Measurements from ENCODE around the gene CTTNBP2. TPM values are rescaled to one million over a fixed set of nuclear protein-coding genes. Genes with fewer than 3 reads are reported as not detected.

Gene CTTNBP2
- total RNA-seq, 2 experiments from 2014 or later, result not detected

DNA sequence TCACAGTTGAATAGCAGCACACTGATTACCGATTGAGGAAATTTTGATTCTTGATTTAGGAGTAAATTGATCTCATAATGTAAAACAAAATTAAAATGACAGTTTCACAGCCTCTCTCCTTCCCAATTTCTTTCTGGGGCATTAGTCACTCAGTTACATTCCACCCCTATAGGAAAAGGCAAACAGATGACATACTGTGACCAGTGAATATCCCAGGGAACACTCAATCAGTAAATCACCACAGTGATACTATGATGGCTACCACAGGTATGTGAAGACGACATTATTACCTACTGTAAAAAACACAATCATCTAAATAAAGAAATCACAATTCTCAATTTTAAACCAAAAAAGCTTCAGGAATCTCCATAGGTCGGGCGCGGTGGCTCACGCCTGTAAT, 15.5 kb downstream of the CTTNBP2 start:
- Mint-ChIP-seq H3K4me3 (no peak overlapping the region), H3K4me1 (no peaks in the 10 kb centered on the region), H3K36me3 (no peaks in the 10 kb centered on the region), H3K27me3 (peaks cover 3% of the 10 kb centered on the region), H3K27ac (no peak overlapping the region), H3K9me3 (no peaks in the 10 kb centered on the region)
- ATAC-seq (ENCODE audit: low read depth) (no peak), DNase-seq (no peak)
- POLR2A ChIA-PET, result no interaction called here

DNA sequence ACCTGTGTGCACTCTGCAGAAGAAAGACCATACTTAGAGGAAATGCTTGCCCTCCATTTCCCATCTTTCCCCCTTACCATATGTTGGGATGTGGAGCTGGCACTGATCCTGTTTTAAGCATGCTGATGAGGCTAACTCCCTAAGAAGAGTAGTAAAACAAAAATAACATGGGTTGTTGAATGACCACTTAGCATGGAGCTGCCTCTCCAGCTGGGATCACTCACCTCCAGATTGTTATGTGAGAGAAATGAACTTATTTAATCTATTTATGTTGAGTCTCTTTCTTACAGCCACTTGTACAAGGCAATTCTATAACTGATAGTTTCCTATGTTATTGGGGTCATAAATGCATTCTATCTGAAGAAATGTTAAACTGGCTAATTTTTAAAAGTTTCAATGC, 17.0 kb downstream of the CTTNBP2 start:
- no peak overlapping the region for H3K4me3 Mint-ChIP-seq
- POLR2A ChIA-PET, result no interaction called here
- H3K27ac Mint-ChIP-seq, result no peak overlapping the region
- ATAC-seq (ENCODE audit: low read depth), result no peak
- no peak for DNase-seq
- no peaks in the 10 kb centered on the region for H3K36me3 Mint-ChIP-seq
- no peaks in the 10 kb centered on the region for H3K9me3 Mint-ChIP-seq
- H3K27me3 Mint-ChIP-seq, result peaks cover 3% of the 10 kb centered on the region
- H3K4me1 Mint-ChIP-seq, result no peaks in the 10 kb centered on the region

DNA sequence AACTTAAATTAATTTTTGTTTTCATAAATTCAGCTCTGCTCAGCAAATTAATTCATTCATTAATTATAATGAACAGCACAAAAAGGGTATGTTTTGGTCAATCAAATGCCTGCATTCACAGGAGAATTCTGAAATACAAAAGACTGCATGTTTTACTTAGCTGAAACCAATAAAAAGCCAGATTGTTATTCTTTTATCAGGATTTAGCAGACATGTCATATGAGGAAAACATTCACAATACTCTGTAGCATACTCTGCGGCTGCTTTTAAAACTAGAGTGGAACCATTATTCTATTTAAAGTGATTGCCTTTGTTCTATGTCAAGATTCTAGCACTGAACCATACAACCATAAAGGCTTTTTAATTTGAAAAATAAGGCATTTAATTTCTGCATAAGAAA, 19.1 kb downstream of the CTTNBP2 start:
- DNase-seq, result no peak
- H3K4me3 Mint-ChIP-seq, result no peak overlapping the region
- no peaks in the 10 kb centered on the region for H3K4me1 Mint-ChIP-seq
- no peaks in the 10 kb centered on the region for H3K36me3 Mint-ChIP-seq
- ATAC-seq (ENCODE audit: low read depth), result no peak
- no peak overlapping the region for H3K27ac Mint-ChIP-seq
- POLR2A ChIA-PET, result no interaction called here
- peaks cover 3% of the 10 kb centered on the region for H3K27me3 Mint-ChIP-seq
- no peaks in the 10 kb centered on the region for H3K9me3 Mint-ChIP-seq

GRCh38 chr7:117848941-117849340, 24.3 kb downstream of the CTTNBP2 start:
- H3K27me3 Mint-ChIP-seq, result no peaks in the 10 kb centered on the region
- no peaks in the 10 kb centered on the region for H3K4me1 Mint-ChIP-seq
- ATAC-seq (ENCODE audit: low read depth) (no peak), DNase-seq (no peak)
- H3K36me3 Mint-ChIP-seq, result no peaks in the 10 kb centered on the region
- POLR2A ChIA-PET, result no interaction called here
- no peak overlapping the region for H3K4me3 Mint-ChIP-seq
- no peaks in the 10 kb centered on the region for H3K9me3 Mint-ChIP-seq
- H3K27ac Mint-ChIP-seq, result no peak overlapping the region

- Mint-ChIP-seq H3K4me3 (no peak overlapping the region), H3K36me3 (no peaks in the 10 kb centered on the region), H3K4me1 (peaks cover under 1% of the 10 kb centered on the region), H3K27ac (no peak overlapping the region), H3K9me3 (no peaks in the 10 kb centered on the region), H3K27me3 (no peaks in the 10 kb centered on the region)
- POLR2A ChIA-PET, result no interaction called here
- DNase-seq (no peak), ATAC-seq (ENCODE audit: low read depth) (no peak)
Observed at GRCh38 chr7:117844678-117845077, 28.6 kb downstream of the CTTNBP2 start.

DNA sequence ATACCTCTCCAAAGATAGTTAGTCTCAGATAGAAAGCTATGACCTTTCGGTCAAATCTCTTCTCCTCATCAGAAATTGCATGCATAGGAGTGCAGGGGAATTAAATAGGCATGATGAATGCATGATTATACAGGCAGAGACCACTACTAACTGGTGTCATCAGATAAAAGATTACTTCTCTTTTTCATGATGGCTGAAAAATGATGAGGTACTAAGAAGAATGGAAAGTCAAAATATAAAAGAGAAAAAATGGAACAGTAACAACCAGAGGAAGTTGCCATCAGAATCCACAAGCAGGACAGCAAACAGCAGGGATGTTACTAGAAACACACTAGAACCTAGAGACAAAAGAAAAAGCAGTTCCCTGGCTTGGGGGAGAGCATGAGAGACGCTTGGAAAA, 31.6 kb downstream of the CTTNBP2 start:
- POLR2A ChIA-PET, result no interaction called here
- peaks cover 2% of the 10 kb centered on the region for H3K4me1 Mint-ChIP-seq

DNA sequence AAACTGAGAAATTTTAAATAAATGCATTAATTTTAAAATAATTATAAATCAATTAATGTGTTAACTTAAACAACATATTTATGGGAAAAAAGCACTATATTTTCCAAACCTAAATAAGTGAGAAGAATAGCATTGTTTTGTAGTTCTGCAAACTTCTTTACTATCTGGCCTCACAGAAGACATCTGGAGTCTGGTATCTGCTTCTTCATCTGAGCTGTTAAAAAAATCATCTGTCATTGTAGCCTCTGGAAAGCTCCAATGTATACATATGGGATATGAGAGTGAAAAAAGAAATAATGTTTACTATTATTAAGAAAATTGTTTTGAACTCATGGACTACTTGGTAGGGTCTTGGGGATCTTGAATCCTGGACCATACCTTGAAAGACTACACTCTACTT, 32.2 kb downstream of the CTTNBP2 start:
- no peak for ATAC-seq (ENCODE audit: low read depth)
- Mint-ChIP-seq H3K9me3 (no peaks in the 10 kb centered on the region), H3K27me3 (no peaks in the 10 kb centered on the region), H3K36me3 (no peaks in the 10 kb centered on the region), H3K27ac (no peak overlapping the region), H3K4me3 (no peak overlapping the region), H3K4me1 (peaks cover 2% of the 10 kb centered on the region)
- no peak for DNase-seq
- POLR2A ChIA-PET, result no interaction called here

More for the DNA sequence above, 31.6 kb downstream of the CTTNBP2 start:
- no peak for ATAC-seq (ENCODE audit: low read depth)
- Mint-ChIP-seq H3K4me3 (no peak overlapping the region), H3K9me3 (no peaks in the 10 kb centered on the region), H3K27me3 (no peaks in the 10 kb centered on the region), H3K27ac (no peak overlapping the region), H3K36me3 (no peaks in the 10 kb centered on the region)
- DNase-seq, result no peak

DNA sequence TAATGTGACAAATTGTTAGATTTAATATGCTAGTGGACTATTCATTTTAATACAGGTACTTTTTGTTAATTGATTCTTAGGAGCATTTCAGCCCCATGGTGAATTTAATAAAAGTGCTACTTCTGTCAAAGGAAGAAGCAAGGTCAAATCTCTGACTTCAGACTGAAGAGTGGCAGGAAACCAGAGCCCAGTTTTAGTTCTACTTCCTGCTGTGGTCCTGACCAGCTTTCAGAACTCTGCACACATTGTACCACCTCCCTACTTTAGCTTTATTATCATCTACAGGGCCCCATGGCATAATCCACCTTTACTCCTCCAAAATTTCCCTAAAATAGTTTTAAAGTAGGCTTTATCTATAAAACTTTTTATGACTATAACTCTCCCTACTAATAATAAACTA, 33.7 kb downstream of the CTTNBP2 start:
- ATAC-seq (ENCODE audit: low read depth) (no peak), DNase-seq (no peak)
- Mint-ChIP-seq H3K9me3 (no peaks in the 10 kb centered on the region), H3K27me3 (no peaks in the 10 kb centered on the region), H3K36me3 (no peaks in the 10 kb centered on the region), H3K27ac (no peak overlapping the region), H3K4me1 (peaks cover 2% of the 10 kb centered on the region), H3K4me3 (no peak overlapping the region)
- POLR2A ChIA-PET, result no interaction called here

DNA sequence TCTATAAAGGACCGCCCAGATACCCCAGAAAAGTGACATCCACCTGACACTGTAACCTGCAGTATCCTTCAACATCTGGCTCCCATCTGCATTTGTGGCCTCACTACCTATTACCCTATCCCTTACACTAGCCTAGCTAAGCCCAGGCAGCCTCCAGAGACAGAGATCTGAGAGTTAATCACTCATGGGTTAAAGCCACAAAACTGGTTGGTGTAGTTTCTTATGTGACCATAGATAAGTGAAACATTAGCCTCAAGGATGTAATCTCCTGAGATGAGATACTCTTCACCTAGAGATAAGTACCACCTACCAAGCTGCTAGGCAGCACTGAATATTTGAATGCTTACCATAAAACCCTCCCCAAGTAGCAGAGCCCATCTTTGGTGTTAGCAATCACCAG, 35.4 kb downstream of the CTTNBP2 start:
- H3K4me1 Mint-ChIP-seq, result peaks cover 2% of the 10 kb centered on the region
- H3K36me3 Mint-ChIP-seq, result no peaks in the 10 kb centered on the region
- no peak overlapping the region for H3K4me3 Mint-ChIP-seq
- DNase-seq (no peak), ATAC-seq (ENCODE audit: low read depth) (no peak)
- H3K27ac Mint-ChIP-seq, result no peak overlapping the region
- POLR2A ChIA-PET, result no interaction called here
- no peaks in the 10 kb centered on the region for H3K9me3 Mint-ChIP-seq
- no peaks in the 10 kb centered on the region for H3K27me3 Mint-ChIP-seq

DNA sequence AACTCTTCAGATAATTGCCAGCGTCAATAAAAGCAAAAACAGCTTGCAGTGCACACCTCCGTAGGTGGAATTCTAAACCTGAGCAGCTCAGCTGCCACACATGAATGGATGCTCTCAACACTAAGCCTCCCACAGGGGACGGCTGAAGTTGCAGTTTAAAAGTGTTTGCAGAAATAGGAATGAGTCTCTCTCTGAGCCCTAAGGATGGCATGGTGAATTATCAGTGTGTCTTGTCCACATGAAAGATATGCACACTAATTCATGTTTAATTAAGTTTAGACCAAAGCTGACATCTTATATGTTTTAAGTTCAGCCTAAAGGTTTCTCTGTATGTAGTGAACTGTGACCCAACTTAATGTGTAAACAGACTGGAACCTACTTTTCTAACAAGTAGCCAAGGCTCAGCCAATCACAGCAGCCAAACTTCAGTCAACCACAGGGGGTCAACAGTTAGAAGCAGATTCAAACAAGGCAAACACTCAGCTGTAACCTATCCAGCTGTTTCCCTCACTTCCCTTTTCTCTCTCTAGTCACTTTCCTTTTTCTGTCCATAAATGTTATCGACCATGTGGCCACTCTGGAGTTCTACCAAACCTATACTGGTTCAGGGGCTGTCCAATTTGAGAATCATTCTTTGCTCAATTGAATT, 38.1 kb downstream of the CTTNBP2 start:
- Mint-ChIP-seq H3K27ac (no peak overlapping the region), H3K27me3 (no peaks in the 10 kb centered on the region), H3K9me3 (no peaks in the 10 kb centered on the region), H3K4me3 (no peak overlapping the region), H3K36me3 (no peaks in the 10 kb centered on the region), H3K4me1 (peaks cover 2% of the 10 kb centered on the region)
- DNase-seq, result no peak
- ATAC-seq (ENCODE audit: low read depth), result no peak
- POLR2A ChIA-PET, result no interaction called here

GRCh38 chr7:117830422-117830954, 42.8 kb downstream of the CTTNBP2 start:
- no peak overlapping the region for H3K27ac Mint-ChIP-seq
- H3K4me3 Mint-ChIP-seq, result no peak overlapping the region
- DNase-seq (no peak), ATAC-seq (ENCODE audit: low read depth) (no peak)
- H3K9me3 Mint-ChIP-seq, result no peaks in the 10 kb centered on the region
- H3K27me3 Mint-ChIP-seq, result no peaks in the 10 kb centered on the region
- H3K36me3 Mint-ChIP-seq, result no peaks in the 10 kb centered on the region
- H3K4me1 Mint-ChIP-seq, result no peaks in the 10 kb centered on the region
- POLR2A ChIA-PET, result no interaction called here

DNA sequence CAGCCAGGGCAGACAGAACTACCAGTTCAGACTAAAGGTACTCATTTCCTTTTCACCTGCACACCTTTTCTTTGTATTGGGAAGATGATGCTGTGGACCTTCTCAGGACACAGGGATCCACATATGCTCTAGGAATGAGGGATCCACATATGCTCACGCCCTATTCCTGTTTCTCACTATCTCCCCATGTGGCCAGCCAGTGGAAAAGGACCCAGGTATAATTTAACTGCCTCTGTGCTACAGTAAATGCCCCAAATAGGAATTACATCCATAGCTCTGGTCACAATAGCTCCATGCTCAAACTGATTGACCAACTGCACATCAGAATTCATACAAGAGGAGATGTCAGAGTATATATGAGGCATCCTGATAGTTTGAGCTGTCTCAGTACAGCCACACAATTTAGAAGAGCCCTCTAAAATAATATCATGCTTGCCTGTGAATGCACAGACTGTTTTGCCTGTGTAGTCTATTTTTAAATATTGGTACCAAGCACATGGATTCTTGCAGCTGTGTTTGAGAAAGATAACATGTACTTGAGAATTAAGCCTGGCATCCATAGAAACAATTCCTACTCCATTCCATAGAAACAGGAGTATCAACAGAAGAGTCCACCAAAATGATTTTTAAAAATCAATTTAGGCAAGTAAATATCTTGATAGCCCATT, 43.7 kb downstream of the CTTNBP2 start:
- Mint-ChIP-seq H3K36me3 (no peaks in the 10 kb centered on the region), H3K4me1 (no peaks in the 10 kb centered on the region), H3K4me3 (no peak overlapping the region), H3K27ac (no peak overlapping the region), H3K27me3 (no peaks in the 10 kb centered on the region), H3K9me3 (no peaks in the 10 kb centered on the region)
- DNase-seq (no peak), ATAC-seq (ENCODE audit: low read depth) (no peak)
- POLR2A ChIA-PET, result no interaction called here

DNA sequence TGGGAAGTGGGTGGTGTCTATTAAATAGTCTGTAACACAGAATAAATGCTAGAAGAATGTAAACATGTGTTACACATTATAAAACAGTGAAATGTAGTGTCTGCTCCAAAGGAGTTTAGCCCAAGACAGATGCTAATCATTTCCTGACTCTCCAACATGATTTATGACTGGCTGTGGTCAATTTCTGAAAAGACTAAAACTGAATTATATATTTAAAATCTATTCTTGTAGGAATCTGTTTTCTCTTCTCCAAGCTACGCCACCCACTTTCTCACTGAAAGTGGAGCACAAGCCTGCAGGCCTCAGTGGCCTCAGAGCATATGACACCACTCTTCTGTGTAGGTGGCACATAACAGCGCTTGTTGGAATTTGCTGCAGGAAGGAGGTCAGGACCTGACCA, 44.4 kb downstream of the CTTNBP2 start:
- Mint-ChIP-seq H3K27ac (no peak overlapping the region), H3K9me3 (no peaks in the 10 kb centered on the region), H3K27me3 (no peaks in the 10 kb centered on the region), H3K4me1 (no peaks in the 10 kb centered on the region), H3K4me3 (no peak overlapping the region), H3K36me3 (no peaks in the 10 kb centered on the region)
- ATAC-seq (ENCODE audit: low read depth) (no peak), DNase-seq (no peak)
- POLR2A ChIA-PET, result no interaction called here

- no peak for ATAC-seq (ENCODE audit: low read depth)
- no peak overlapping the region for H3K4me3 Mint-ChIP-seq
- POLR2A ChIA-PET, result no interaction called here
Observed at GRCh38 chr7:117827862-117828261, 45.4 kb downstream of the CTTNBP2 start.

More at GRCh38 chr7:117827862-117828261, 45.4 kb downstream of the CTTNBP2 start:
- Mint-ChIP-seq H3K4me1 (no peaks in the 10 kb centered on the region), H3K9me3 (no peaks in the 10 kb centered on the region), H3K36me3 (no peaks in the 10 kb centered on the region), H3K27ac (no peak overlapping the region), H3K27me3 (no peaks in the 10 kb centered on the region)
- DNase-seq, result no peak
